ENCODE data around the gene MARCHF2.

The MARCHF2 gene

GRCh38 chr19:8412783-8413628, at the start of gene MARCHF2:
TSS of gene MARCHF2 (plus strand) at chr19:8413305. CDS start at chr19:8421841, 8,536 bp downstream.
- Histone ChIP-seq H3K4me2 (ENCODE audit: low read depth, low read length) (peak within 1 kb of the TSS; percentile 93), H3K9me3 (replicated peaks; ENCODE audit: insufficient read depth, low read length) (no peaks in the 10 kb centered on the region), H3K27ac (ENCODE audit: low read length) (no peak within 1 kb of the TSS), H3K36me3 (replicated peaks; ENCODE audit: insufficient read depth, low read length) (no peaks in the 10 kb centered on the region), H3K4me1 (ENCODE audit: low read length) (peaks cover 3% of the 10 kb centered on the region; the same call in 1 of the 2 replicates), H4K20me1 (ENCODE audit: insufficient read depth, low read length) (no peaks in the 10 kb centered on the region), H3F3A (ENCODE audit: insufficient read depth, low read length) (no peaks in the 10 kb centered on the region), H3K9ac (ENCODE audit: low read length) (peak within 1 kb of the TSS; percentile 78), H2AFZ (ENCODE audit: low read length) (peak within 1 kb of the TSS; percentile 99), H3K4me3 (ENCODE audit: low read length) (peak within 1 kb of the TSS; percentile 82), H3K79me2 (ENCODE audit: low read length) (no peaks in the 10 kb centered on the region), H3K9me2 (replicated peaks; ENCODE audit: insufficient read depth, low read length) (no peaks in the 10 kb centered on the region), H3K27me3 (replicated peaks; ENCODE audit: insufficient read depth, low read length) (no peaks in the 10 kb centered on the region)
- peak; percentile 99 for DNase-seq
- TF ChIP-seq EZH2phosphoT487 (IDR thresholded peaks at IDR 0.05; ENCODE audit: low read length), result no peak
- TF ChIP-seq CTCF (IDR thresholded peaks at IDR 0.05; ENCODE audit: low read length), result peak; percentile 62
- no peak for TF ChIP-seq EZH2 (optimal IDR thresholded peaks at IDR 0.05; ENCODE audit: low read depth, low read length)

DNA sequence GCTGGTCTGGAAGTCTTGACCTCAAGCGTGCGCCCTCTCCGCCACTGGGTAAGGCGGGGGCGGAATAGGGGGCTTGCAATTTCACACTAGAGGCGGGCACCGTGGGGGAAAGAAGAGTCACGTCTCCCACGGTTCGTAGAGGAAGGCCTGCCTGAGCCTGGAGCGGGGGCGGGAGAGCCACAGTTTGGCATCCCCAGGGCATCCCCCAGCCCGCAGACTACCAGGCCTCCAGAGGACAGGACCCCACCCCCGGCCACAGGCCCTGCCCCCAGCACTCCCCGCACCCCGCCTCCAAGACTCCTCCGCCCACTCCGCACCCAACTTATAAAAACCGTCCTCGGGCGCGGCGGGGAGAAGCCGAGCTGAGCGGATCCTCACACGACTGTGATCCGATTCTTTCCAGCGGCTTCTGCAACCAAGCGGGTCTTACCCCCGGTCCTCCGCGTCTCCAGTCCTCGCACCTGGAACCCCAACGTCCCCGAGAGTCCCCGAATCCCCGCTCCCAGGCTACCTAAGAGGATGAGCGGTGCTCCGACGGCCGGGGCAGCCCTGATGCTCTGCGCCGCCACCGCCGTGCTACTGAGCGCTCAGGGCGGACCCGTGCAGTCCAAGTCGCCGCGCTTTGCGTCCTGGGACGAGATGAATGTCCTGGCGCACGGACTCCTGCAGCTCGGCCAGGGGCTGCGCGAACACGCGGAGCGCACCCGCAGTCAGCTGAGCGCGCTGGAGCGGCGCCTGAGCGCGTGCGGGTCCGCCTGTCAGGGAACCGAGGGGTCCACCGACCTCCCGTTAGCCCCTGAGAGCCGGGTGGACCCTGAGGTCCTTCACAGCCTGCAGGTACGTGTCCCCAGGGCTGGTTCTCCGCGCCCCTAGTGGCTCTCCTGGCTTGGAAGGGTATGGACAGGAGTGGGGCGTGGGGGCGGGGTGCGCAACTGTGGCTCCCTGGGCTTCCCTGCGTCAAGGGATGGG, 49.0 kb upstream of the MARCHF2 start, which contains the start of gene ANGPTL4:
Gene ANGPTL4 (plus strand): TSS at position 353 of the 969 bp plus-strand sequence. CDS start 167 bp downstream, at position 520.
- Histone ChIP-seq H3K9me2 (replicated peaks; ENCODE audit: insufficient read depth, low read length) (no peaks in the 10 kb centered on the region), H3K79me2 (ENCODE audit: low read length) (no peaks in the 10 kb centered on the region), H3K4me1 (ENCODE audit: low read length) (peaks cover 8% of the 10 kb centered on the region), H3F3A (ENCODE audit: insufficient read depth, low read length) (no peaks in the 10 kb centered on the region), H3K9ac (ENCODE audit: low read length) (no peak within 1 kb of the TSS), H3K4me2 (ENCODE audit: low read depth, low read length) (peak within 1 kb of the TSS; percentile 38), H3K27ac (ENCODE audit: low read length) (no peak within 1 kb of the TSS), H3K27me3 (replicated peaks; ENCODE audit: insufficient read depth, low read length) (peaks cover 34% of the 10 kb centered on the region), H4K20me1 (ENCODE audit: insufficient read depth, low read length) (no peaks in the 10 kb centered on the region), H2AFZ (ENCODE audit: low read length) (no peak within 1 kb of the TSS), H3K4me3 (ENCODE audit: low read length) (no peak within 1 kb of the TSS), H3K9me3 (replicated peaks; ENCODE audit: insufficient read depth, low read length) (no peaks in the 10 kb centered on the region), H3K36me3 (replicated peaks; ENCODE audit: insufficient read depth, low read length) (no peaks in the 10 kb centered on the region)
- TF ChIP-seq EZH2phosphoT487 (IDR thresholded peaks at IDR 0.05; ENCODE audit: low read length) (no peak), CTCF (IDR thresholded peaks at IDR 0.05; ENCODE audit: low read length) (no peak), EZH2 (optimal IDR thresholded peaks at IDR 0.05; ENCODE audit: low read depth, low read length) (no peak)
- DNase-seq, result no peak

- Histone ChIP-seq H3K36me3 (replicated peaks; ENCODE audit: insufficient read depth, low read length) (no peaks in the 10 kb centered on the region), H2AFZ (ENCODE audit: low read length) (no peak overlapping the region), H3K4me3 (ENCODE audit: low read length) (no peak overlapping the region), H3K27ac (ENCODE audit: low read length) (no peak overlapping the region), H3K4me2 (ENCODE audit: low read depth, low read length) (no peak overlapping the region), H3K9ac (ENCODE audit: low read length) (no peak overlapping the region), H3K27me3 (replicated peaks; ENCODE audit: insufficient read depth, low read length) (peaks cover 34% of the 10 kb centered on the region), H3K9me2 (replicated peaks; ENCODE audit: insufficient read depth, low read length) (no peaks in the 10 kb centered on the region), H3F3A (ENCODE audit: insufficient read depth, low read length) (no peaks in the 10 kb centered on the region), H3K4me1 (ENCODE audit: low read length) (peaks cover 8% of the 10 kb centered on the region), H3K79me2 (ENCODE audit: low read length) (no peaks in the 10 kb centered on the region), H4K20me1 (ENCODE audit: insufficient read depth, low read length) (no peaks in the 10 kb centered on the region), H3K9me3 (replicated peaks; ENCODE audit: insufficient read depth, low read length) (no peaks in the 10 kb centered on the region)
- TF ChIP-seq CTCF (IDR thresholded peaks at IDR 0.05; ENCODE audit: low read length), result no peak
- no peak for TF ChIP-seq EZH2phosphoT487 (IDR thresholded peaks at IDR 0.05; ENCODE audit: low read length)
- no peak for DNase-seq
Measured at GRCh38 chr19:8366121-8366581, 47.0 kb upstream of the MARCHF2 start.
